ENCODE measurements around the gene CHN1.

The CHN1 gene

GRCh38 chr2:175009917-175010621 is 4.9 kb upstream of the CHN1 start:
- no peak for ATAC-seq

GRCh38 chr2:175008801-175009495 is 3.8 kb upstream of the CHN1 start:
- no peak for ATAC-seq

- no peak for ATAC-seq
Measured at GRCh38 chr2:175008009-175008408, 2.8 kb upstream of the CHN1 start.

DNA sequence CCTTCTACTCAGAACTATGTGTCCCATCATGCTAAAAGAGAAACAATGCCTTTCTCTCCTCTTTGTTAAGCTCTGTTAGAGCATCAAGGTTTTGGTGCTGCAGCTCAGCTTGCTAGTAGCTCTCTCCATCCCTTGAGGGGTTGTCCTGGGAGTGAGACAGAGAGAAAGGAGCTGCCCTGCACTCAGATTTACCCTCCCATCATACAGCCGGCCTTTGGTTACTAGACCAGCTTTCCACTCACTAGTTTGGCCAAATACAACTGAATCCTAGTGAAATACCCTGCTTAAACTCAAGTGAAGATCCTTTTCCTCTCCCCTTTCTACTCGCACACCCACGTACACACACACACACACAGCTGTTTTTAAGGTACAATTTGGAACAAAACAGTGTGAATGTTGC is 2.3 kb upstream of the CHN1 start:
- no peak for ATAC-seq

DNA sequence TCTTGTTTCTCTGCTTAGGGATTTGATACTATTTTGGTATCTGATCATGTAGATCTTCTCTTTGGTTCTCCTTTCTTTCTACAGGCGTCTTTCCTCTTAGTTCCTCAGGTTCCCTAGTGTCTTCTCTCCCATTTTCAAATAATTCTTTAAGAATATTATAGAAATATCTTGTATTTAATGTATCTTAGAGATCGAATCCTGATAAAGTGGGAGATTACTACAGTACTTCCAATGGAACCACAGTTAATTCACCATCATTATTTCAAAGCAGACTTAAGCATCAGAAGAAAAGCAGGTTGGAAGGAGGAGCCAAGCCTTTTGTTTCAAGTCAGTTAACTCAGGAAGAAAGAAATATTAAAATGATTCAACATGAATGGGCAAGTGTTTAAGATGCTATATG is 1.1 kb upstream of the CHN1 start:
- ATAC-seq, result no peak

- no peak for ATAC-seq
Measured at GRCh38 chr2:175005733-175006264, 618 bp upstream of the CHN1 start.

- ATAC-seq, result peak in 1 of 2 donors; percentile 40
Measured at GRCh38 chr2:175004730-175004979, 526 bp downstream of the CHN1 start.

GRCh38 chr2:175003875-175004729 is 1.1 kb downstream of the CHN1 start:
- no peak for ATAC-seq

DNA sequence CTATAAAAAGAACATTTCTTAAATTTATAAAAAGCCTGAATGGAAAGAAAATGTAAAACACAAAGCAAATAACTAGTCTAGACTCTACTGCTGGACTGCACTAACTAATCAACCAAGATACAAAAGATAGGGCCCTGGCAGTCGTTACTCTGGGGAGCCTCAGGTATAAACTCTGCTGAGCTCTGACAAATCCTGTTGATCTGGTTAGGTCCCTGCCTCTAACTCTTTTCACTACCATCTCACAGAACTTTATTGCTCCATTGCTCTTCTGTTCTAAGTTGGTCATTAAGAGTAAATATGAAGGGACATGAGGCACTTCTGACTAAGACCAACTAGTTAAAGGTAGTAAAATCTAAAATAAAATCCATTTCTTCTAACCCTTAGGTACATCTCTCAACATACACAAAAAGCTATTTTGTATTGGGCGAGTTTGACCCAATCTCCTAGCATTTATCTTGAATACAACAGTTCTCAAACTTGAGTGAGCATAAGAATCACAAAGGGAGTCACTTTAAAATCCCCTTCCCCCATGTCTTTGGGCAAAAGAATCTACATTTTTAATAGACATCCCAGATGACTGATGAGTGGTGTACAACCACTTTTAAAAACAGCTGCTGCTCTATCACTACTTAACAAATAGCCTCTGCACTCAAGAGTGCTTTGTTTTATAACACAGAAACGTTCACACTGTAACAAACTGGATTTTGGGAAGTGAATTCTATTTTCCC is 2.5 kb downstream of the CHN1 start:
- ATAC-seq, result no peak

DNA sequence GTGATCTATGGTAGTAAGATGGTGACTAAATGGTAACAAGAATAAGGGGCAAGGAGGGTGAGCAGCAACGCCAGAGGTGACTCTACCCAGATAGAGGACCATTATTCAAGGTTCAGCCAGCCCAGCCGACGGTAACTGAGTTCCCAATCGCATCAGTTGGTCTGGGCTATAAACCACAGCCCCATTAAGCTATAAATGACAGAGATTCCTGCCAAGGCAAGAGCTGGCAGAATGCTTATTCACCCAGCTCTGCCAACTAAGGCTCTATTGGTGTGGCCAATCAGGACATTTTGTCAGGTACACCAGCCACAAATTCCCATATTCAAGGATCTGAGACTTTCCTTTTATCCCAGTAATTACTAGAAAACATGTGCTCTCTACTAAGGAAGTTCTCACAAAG is 3.6 kb downstream of the CHN1 start:
- no peak for ATAC-seq

DNA sequence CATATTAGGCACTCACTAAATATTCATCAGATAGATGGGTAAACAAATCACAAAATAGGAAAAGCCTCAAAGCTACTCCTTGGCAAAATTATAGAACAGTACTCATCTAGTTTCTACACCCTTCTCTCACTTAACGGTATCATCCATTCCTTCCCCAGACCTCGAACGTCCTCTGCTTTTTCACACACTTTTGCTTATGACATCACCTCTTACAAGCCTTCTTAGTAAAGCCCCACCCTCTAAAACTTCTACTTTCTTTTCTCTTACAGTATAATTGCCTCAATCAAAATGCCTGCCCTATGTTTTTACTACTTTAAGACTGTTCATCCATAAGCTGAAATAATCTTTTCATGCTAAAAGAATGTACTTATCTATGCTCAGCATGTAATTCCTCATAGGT is 8.1 kb downstream of the CHN1 start:
- ATAC-seq, result no peak

DNA sequence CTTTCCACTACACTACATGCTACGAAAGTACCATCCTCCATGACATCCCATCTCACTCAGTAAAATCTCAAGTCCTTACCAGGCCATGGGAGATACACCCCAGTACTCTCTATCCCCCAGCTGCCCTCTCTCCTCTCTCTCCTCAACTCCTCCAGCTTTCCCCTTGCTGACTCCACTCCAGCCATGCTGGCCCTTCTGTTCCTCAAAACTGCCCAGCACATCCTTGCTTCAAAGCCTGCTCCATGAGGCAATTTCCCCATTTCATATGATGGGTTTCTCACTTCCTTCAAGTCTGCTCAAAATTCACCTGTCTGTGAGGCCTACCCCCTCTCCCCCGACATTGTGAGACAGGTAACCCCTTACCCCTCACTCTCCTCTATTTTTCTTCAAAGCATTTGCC is 8.6 kb downstream of the CHN1 start:
- ATAC-seq, result no peak

- ATAC-seq, result no peak
Measured at GRCh38 chr2:174994381-174994780, 10.8 kb downstream of the CHN1 start.

DNA sequence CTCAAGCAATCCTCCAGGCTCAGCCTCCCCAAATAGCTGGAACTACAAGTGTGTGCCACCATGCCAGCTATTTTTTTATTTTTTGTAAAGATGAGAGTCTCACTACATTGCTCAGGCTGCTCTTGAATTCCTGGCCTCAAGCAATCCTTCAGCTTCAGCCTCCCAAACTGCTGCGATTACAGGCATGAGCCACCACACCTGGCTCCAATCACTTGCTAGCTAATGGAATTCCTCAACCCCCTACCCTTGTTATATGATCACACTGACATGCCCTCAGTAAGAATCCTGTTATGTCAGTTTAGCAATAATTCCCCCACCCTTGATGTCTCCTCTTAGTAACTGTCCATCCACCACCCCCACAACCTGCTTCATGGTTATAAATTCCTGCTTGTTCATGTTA is 12.3 kb downstream of the CHN1 start:
- ATAC-seq, result no peak

- ATAC-seq, result no peak
Measured at GRCh38 chr2:174985614-174986013, 19.6 kb downstream of the CHN1 start.

GRCh38 chr2:174984561-174984960 is 20.6 kb downstream of the CHN1 start:
- ATAC-seq, result no peak

GRCh38 chr2:174981331-174981730 is 23.9 kb downstream of the CHN1 start:
- ATAC-seq, result no peak

DNA sequence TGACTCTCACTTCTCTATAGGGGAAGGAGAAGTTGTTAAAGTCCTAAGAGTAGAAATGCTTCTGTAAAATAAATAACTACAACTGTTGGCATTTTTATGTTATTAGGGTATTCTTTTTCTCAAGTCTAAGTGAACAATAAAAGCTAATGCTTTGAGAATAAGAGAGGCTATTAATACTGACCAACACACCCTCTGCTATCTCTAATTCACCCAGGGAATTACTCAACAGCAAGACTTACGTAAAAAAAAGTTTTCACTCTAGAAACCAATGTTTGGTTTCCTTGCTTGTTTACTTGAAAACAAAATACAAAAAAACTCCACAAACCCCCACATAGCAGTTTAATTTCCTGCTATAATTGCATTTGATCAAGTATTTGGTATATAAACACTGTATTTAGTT is 25.2 kb downstream of the CHN1 start:
- no peak for ATAC-seq

DNA sequence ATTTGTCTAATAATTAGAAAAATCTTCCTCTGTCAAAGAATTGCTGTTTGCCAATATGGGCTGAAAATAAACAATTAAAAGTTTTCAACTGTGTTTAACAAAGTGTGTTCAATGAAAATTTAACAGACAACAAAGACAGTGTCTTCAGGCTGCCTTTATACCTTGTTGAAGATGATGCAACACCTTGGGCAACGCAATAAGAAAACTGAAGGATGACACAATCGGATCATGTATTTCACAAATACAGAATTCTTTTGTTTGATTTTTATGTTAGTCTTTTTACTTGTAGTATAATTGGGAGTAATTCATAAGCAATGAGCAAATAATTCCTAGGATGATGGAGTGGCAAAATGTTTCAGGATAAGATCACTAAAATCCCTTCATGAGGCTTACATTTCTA is 27.8 kb downstream of the CHN1 start:
- no peak for ATAC-seq

DNA sequence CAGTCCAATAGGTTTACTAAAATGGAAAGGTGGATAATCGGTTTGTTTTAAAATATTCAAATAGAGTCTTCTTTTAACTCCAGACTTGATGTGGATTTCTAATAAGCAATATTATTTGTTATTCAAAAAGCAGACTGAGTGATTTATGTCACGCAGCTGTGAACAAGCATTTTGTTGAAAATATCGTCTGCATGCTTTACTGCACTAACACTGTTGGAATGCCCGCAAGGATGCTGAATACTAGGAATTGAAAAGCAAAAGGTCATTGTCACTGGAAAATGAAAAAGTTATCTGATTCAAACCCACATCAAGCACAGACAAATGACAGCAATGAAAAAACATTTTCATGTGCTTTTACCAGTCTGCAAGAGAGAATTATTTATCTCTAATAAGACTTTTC is 31.1 kb downstream of the CHN1 start:
- no peak for ATAC-seq

DNA sequence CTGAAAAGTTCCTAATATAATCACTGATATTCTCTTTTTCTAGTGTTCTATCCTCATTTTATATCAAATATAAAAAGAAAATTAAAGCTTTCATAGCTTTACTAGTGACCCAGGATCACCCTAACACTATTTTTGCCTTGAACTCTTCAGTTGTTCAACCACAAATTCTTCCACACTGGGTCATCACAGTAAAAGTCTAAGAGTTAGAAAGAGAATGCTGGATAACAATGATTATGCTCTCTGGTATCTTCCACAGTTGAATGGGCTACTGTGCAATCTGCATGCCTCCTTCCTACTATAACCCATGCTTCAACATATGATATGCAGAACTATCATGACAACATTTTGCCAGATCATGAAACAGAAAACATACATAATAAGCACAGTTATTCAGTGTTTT is 32.3 kb downstream of the CHN1 start:
- ATAC-seq, result no peak

DNA sequence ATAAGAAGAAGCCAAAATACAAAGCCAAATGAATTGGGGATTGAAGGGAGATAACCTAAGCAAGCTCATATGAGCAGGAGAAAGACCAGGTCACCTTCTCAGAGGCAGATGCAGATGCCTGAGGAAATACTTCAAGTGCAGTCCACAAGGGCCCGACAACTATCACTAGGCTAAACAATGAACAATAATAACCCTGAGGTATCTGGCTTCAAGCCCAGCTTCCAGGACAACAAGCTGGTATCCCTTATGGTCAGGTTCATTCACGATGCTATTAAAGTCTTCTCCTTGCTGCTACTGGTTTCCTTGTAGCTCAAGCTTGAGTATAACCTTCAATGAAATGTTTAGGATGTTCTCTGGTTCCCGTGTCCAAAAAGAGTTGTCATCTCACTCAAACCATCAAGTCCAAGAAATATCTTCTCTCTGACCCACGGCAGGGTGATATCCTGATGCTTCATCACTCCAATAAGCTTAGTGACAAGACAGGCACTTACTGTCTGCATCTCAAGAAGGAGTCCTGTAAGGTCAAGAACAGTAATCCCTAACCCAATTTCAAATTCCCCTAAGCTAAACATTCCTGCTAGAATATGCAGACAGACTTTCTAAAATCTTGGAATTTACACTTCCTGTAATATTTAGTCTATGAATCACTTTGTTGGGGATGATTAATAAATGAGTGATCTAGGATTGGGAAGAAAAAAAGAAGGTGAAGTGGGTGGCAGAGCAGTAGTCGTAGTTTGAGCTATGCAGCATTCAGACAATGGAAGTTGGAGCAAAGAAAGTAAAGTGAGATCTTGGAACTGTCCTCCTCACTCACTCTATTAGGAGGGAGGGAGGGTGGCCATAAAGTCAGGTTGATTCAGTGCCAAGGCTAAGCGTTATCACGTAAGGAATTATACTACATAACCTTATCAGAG is 33.1 kb downstream of the CHN1 start:
- ATAC-seq, result no peak
